ENCODE results near the gene COMMD1.

- TF ChIP-seq CTCF (IDR thresholded peaks at IDR 0.05) (no peak), EP300 (IDR thresholded peaks at IDR 0.05) (no peak)
Observed at GRCh38 chr2:61994531-61994930, 89.1 kb downstream of the COMMD1 start.

Data from ovary (tissue), 3 donors.